H1 (cell line): ENCODE results near the gene TCERG1L. TPM values are rescaled to one million over a fixed set of nuclear protein-coding genes. Genes with fewer than 3 reads are reported as not detected.

ENCODE experiments used
- CTCF ChIA-PET: fragments of 300-600 bp; sonication (Branson Sonifier 250); formaldehyde crosslinking; loops from one replicate; lab custom pipeline; 2021; ENCODE audit not compliant: partially characterized antibody; lab: Charles Lee
- POLR2A ChIA-PET: fragments of 300-600 bp; sonication (Branson Sonifier 250); formaldehyde crosslinking; loops from one replicate; lab custom pipeline; 2021; ENCODE audit warnings: inconsistent platforms; ENCODE audit not compliant: partially characterized antibody; lab: Charles Lee
- DNase-seq, 2 experiments: peaks; one replicate each; pipeline versions ENCODE4 v3.0.0 to v3.0.0-alpha.2; 2010 to 2022; ENCODE audit warnings: low spot score in 2 of 2, low read depth in 1 of 2, mixed read lengths in 1 of 2
- FAIRE-seq: peaks from 2 replicates; lab custom pipeline; 2011; peaks lifted over from hg19 to GRCh38; lab: Jason Lieb, UNC
- H2AFZ ChIP-seq: 2 replicates; pipeline ENCODE4 v1.8.1; 2012; ENCODE audit warnings: low read length, inconsistent platforms
- H2AK5ac ChIP-seq: 2 replicates; pipeline ENCODE4 v1.6.1; 2013; ENCODE audit warnings: low read depth, low read length
- H2BK120ac ChIP-seq: replicated peaks from 2 replicates; pipeline ENCODE3; 2013; ENCODE audit warnings: low read depth, low read length, inconsistent platforms
- H2BK12ac ChIP-seq: 2 replicates; pipeline ENCODE4 v1.6.1; 2013; ENCODE audit warnings: low read depth, low read length
- H2BK15ac ChIP-seq: 2 replicates; pipeline ENCODE4 v1.6.1; 2013; ENCODE audit warnings: low read length
- H2BK20ac ChIP-seq: 2 replicates; pipeline ENCODE4 v1.6.1; 2013; ENCODE audit warnings: low read length
- H2BK5ac ChIP-seq: 2 replicates; pipeline ENCODE4 v1.6.1; 2013; ENCODE audit warnings: low read depth, low read length
- H3K14ac ChIP-seq: 2 replicates; pipeline ENCODE4 v1.6.1; 2013; ENCODE audit warnings: inconsistent platforms; ENCODE audit not compliant: insufficient read length
- H3K18ac ChIP-seq: 2 replicates; pipeline ENCODE4 v1.6.1; 2013; ENCODE audit warnings: low read length; ENCODE audit errors: extremely low read depth
- H3K23ac ChIP-seq: 2 replicates; pipeline ENCODE4 v1.6.1; 2013; ENCODE audit warnings: inconsistent platforms; ENCODE audit not compliant: insufficient read length
- H3K23me2 ChIP-seq: 2 replicates; pipeline ENCODE4 v1.6.1; 2013; ENCODE audit warnings: low read depth, low read length
- H3K27ac ChIP-seq: 2 replicates; pipeline ENCODE4 v1.6.1; 2011; ENCODE audit warnings: low read depth, low read length, inconsistent platforms
- H3K27me3 ChIP-seq, 4 experiments: replicated peaks in 1 of 4; 1 replicate in 1 of 4; 2 replicates in 3 of 4; pipeline versions ENCODE4 v1.6.1 to v1.8.1; 2011 to 2013; ENCODE audit warnings: low read length in 3 of 4, mild to moderate bottlenecking in 3 of 4, inconsistent platforms in 2 of 4, mixed read lengths in 2 of 4, moderate library complexity in 1 of 4; ENCODE audit not compliant: control insufficient read depth in 3 of 4, insufficient read depth in 3 of 4; ENCODE audit errors: extremely low read depth in 1 of 4
- H3K36me3 ChIP-seq, 4 experiments: 2 replicates each; pipeline versions ENCODE4 v1.6.1 to v1.8.1; 2011 to 2013; ENCODE audit warnings: mild to moderate bottlenecking in 4 of 4, low read length in 3 of 4, moderate library complexity in 2 of 4, control low read depth in 1 of 4, inconsistent platforms in 1 of 4; ENCODE audit not compliant: insufficient read depth in 4 of 4, control insufficient read depth in 2 of 4
- H3K4ac ChIP-seq: replicated peaks from 2 replicates; pipeline ENCODE3; 2013; ENCODE audit warnings: low read length, low read depth, mixed read lengths, inconsistent platforms; ENCODE audit not compliant: insufficient read length
- H3K4me1 ChIP-seq, 4 experiments: replicated peaks in 1 of 4; 1 replicate in 1 of 4; 2 replicates in 3 of 4; pipeline versions ENCODE4 v1.6.1 to v1.8.1; 2011 to 2013; ENCODE audit warnings: low read length in 3 of 4, inconsistent platforms in 2 of 4, mixed read lengths in 1 of 4; ENCODE audit not compliant: insufficient read depth in 4 of 4, control insufficient read depth in 3 of 4
- H3K4me2 ChIP-seq, 2 experiments: 2 replicates each; pipeline versions ENCODE4 v1.6.1 to v1.8.1; 2011 to 2013; ENCODE audit warnings: low read depth in 2 of 2, low read length in 2 of 2, control low read depth in 1 of 2, inconsistent platforms in 1 of 2, mild to moderate bottlenecking in 1 of 2; ENCODE audit not compliant: insufficient read depth in 1 of 2
- H3K4me3 ChIP-seq, 4 experiments: fragments of 200-600, 300-600 bp in 1 of 4; sonication (generic), shearing (Covaris generic), sonication (Bioruptor Twin) in 1 of 4; 2 replicates each; pipeline versions ENCODE4 v1.5.1 to v1.8.1; 2011 to 2016; ENCODE audit warnings: low read length in 4 of 4, low read depth in 3 of 4, control low read depth in 2 of 4, inconsistent platforms in 2 of 4, mild to moderate bottlenecking in 2 of 4, mixed read lengths in 1 of 4, moderate library complexity in 1 of 4; ENCODE audit not compliant: insufficient read depth in 2 of 4; ENCODE audit errors: extremely low read depth in 1 of 4
- H3K56ac ChIP-seq: replicated peaks from 2 replicates; pipeline ENCODE3; 2013; ENCODE audit warnings: low read depth, mild to moderate bottlenecking, mixed read lengths, low read length, inconsistent platforms; ENCODE audit not compliant: insufficient read length
- H3K79me1 ChIP-seq: 2 replicates; pipeline ENCODE4 v1.6.1; 2013; ENCODE audit warnings: low read depth, low read length, control low read depth
- H3K79me2 ChIP-seq, 2 experiments: 2 replicates each; pipeline versions ENCODE4 v1.6.1 to v1.8.1; 2012 to 2013; ENCODE audit warnings: low read length in 2 of 2, mild to moderate bottlenecking in 2 of 2, inconsistent platforms in 1 of 2; ENCODE audit not compliant: insufficient read depth in 2 of 2, control insufficient read depth in 1 of 2
- H3K9ac ChIP-seq, 4 experiments: replicated peaks in 1 of 4; 1 replicate in 1 of 4; 2 replicates in 3 of 4; pipeline versions ENCODE4 v1.6.1 to v1.8.1; 2011 to 2013; ENCODE audit warnings: low read depth in 3 of 4, low read length in 3 of 4, control low read depth in 2 of 4, mild to moderate bottlenecking in 2 of 4, moderate library complexity in 2 of 4, inconsistent platforms in 1 of 4; ENCODE audit errors: extremely low read depth in 1 of 4
- H3K9me3 ChIP-seq, 2 experiments: 2 replicates each; pipeline versions ENCODE4 v1.6.1 to v1.8.1; 2012 to 2013; ENCODE audit warnings: mild to moderate bottlenecking in 2 of 2, moderate library complexity in 2 of 2, control low read depth in 1 of 2, inconsistent platforms in 1 of 2, low read depth in 1 of 2, low read length in 1 of 2, mixed read lengths in 1 of 2; ENCODE audit not compliant: insufficient read depth in 2 of 2
- H4K20me1 ChIP-seq, 2 experiments: replicated peaks in 1 of 2; 2 replicates each; pipeline versions ENCODE3 to v1.8.1; 2011 to 2013; ENCODE audit warnings: inconsistent platforms in 2 of 2, low read length in 2 of 2, mild to moderate bottlenecking in 1 of 2; ENCODE audit not compliant: insufficient read depth in 2 of 2, control insufficient read depth in 1 of 2
- H4K5ac ChIP-seq: 2 replicates; pipeline ENCODE4 v1.6.1; 2013; ENCODE audit warnings: low read length, low read depth, mixed read lengths, inconsistent platforms; ENCODE audit not compliant: insufficient read length
- H4K8ac ChIP-seq: 2 replicates; pipeline ENCODE4 v1.8.0; 2013; ENCODE audit warnings: mild to moderate bottlenecking, moderate library complexity, low read length, inconsistent platforms; ENCODE audit not compliant: insufficient read depth; ENCODE audit errors: extremely low read depth
- H4K91ac ChIP-seq: replicated peaks from 2 replicates; pipeline ENCODE3; 2013; ENCODE audit warnings: low read length, mixed read lengths, inconsistent platforms; ENCODE audit not compliant: insufficient read length
- BRCA1 ChIP-seq: IDR thresholded peaks from 2 replicates; pipeline ENCODE4 v1.6.1; 2012; ENCODE audit warnings: low read depth, low read length, improper control_type of control experiment
- EP300 ChIP-seq, 2 experiments: IDR thresholded peaks; 1 replicate in 1 of 2; 2 replicates in 1 of 2; pipeline ENCODE4 v1.6.1; 2011 to 2012; ENCODE audit warnings: low read depth in 2 of 2, low read length in 2 of 2, mild to moderate bottlenecking in 2 of 2, borderline replicate concordance in 1 of 2, inconsistent platforms in 1 of 2, moderate library complexity in 1 of 2
- NRF1 ChIP-seq: IDR thresholded peaks from 2 replicates; pipeline ENCODE4 v1.6.1; 2011; ENCODE audit warnings: mild to moderate bottlenecking, low read depth, low read length, improper control_type of control experiment
- PHF8 ChIP-seq: fragments of 200-600 bp; sonication (generic); conservative IDR thresholded peaks from 2 replicates; pipeline ENCODE4 v1.7.1; 2012; ENCODE audit warnings: low read depth, mild to moderate bottlenecking, inconsistent platforms, low read length, moderate library complexity
- RBBP5 ChIP-seq: IDR thresholded peaks from 2 replicates; pipeline ENCODE4 v1.7.1; 2012; ENCODE audit warnings: low read depth, mild to moderate bottlenecking, inconsistent platforms, low read length, moderate library complexity, borderline replicate concordance
- RFX5 ChIP-seq: IDR thresholded peaks from 2 replicates; pipeline ENCODE4 v1.6.1; 2011; ENCODE audit warnings: low read depth, low read length, improper control_type of control experiment, borderline replicate concordance
- TEAD4 ChIP-seq: IDR thresholded peaks from 2 replicates; pipeline ENCODE4 v1.6.1; 2012; ENCODE audit warnings: low read depth, low read length, inconsistent platforms, mixed read lengths
- WGBS, 2 experiments: shearing (Covaris generic) in 1 of 2; methylation state at CpG; one replicate each; pipeline versions ENCODE4 v1.1.6 to v1.1.7; 2013 to 2015; ENCODE audit warnings: low lambda C conversion rate in 2 of 2, mixed read lengths in 2 of 2, inconsistent platforms in 1 of 2, low coverage in 1 of 2, missing lambda C conversion rate in 1 of 2; ENCODE audit not compliant: insufficient replicate concordance in 2 of 2, insufficient coverage in 1 of 2, insufficient read length in 1 of 2; ENCODE audit errors: extremely low coverage in 1 of 2, missing lambda C conversion rate in 1 of 2; 5-methylcytosine and 5-hydroxymethylcytosine counted together
- polyA plus RNA-seq, 7 experiments: library from polyadenylated mRNA; depleted of rRNA in 3 of 7; stranded (reverse) in 5 of 7; unstranded in 2 of 7; fragments of >200 nt in 5 of 7; fragments of 200-250 nt in 2 of 7; gene quantifications; 1 replicate in 5 of 7; 2 replicates in 1 of 7; 4 replicates in 1 of 7; pipeline versions ENCODE4 v1.2.1 to v1.2.3, GENCODE V29; 2011 to 2013; ENCODE audit warnings: missing spikeins in 2 of 7, mixed read lengths in 2 of 7
- total RNA-seq: library from RNA; stranded (reverse); fragmentation: NEBNext Ultra II Directional; extraction: Animal tissue kit (Norgen Biotek cat#: 25700); gene quantifications from 2 replicates; pipeline ENCODE4 v1.2.1, GENCODE V29; 2021

Gene TCERG1L
- total and polyA plus RNA-seq, 2 of the 8 experiments (the other 6 are each of a cell fraction or from before 2014, with no cell fraction given): 3.9 to 6.9 TPM

GRCh38 chr10:131244836-131245235, 66.7 kb downstream of the TCERG1L start:
- Histone ChIP-seq H2BK120ac (no peak overlapping the region), H3K27me3 (no peaks in the 10 kb centered on the region), H3K4me3 (no peak overlapping the region), H2BK5ac (no peak overlapping the region), H4K20me1 (peaks cover 0 to 3% of the 10 kb centered on the region in 2 experiments), H4K5ac (no peak overlapping the region), H3K4me2 (no peak overlapping the region), H3K14ac (no peak overlapping the region), H4K91ac (no peak overlapping the region), H3K18ac (no peak overlapping the region), H3K9ac (no peak overlapping the region), H3K23me2 (peaks cover 5% of the 10 kb centered on the region; the same call in 1 of the 2 replicates), H4K8ac (no peak overlapping the region), H3K56ac (no peak overlapping the region), H3K4ac (no peak overlapping the region), H3K79me1 (peaks cover 4% of the 10 kb centered on the region; the same call in 1 of the 2 replicates), H3K4me1 (no peaks in the 10 kb centered on the region; a peak in 1 of 7 replicates), H2AK5ac (no peak overlapping the region), H2BK20ac (no peak overlapping the region), H2BK12ac (no peak overlapping the region), H2BK15ac (no peak overlapping the region), H3K9me3 (no peaks in the 10 kb centered on the region), H2AFZ (no peak overlapping the region), H3K27ac (no peak overlapping the region), H3K36me3 (no peaks in the 10 kb centered on the region), H3K79me2 (no peaks in the 10 kb centered on the region), H3K23ac (no peak overlapping the region)
- ChIA-PET CTCF (interaction anchor here (0.6 to 1.6 kb wide), 8 partner anchors 9 to 290 kb away, joined by 3 to 6 read pairs (median 3); no protein-coding TSS in a partner anchor), POLR2A (no interaction called here)
- TF ChIP-seq EP300 (IDR thresholded peaks at IDR 0.05; ENCODE audit: borderline replicate concordance in 1 of 2, low read depth in 2 of 2, low read length in 2 of 2) (no peak), TEAD4 (no peak), PHF8 (no peak), BRCA1 (no peak), RFX5 (no peak), RBBP5 (no peak), NRF1 (no peak)
- DNase-seq: no peak
- FAIRE-seq: no peak
- WGBS, 2 experiments: 93% methylated on average over 1 of the region's 1 CpG; no CpG with 5 or more reads in 1 of the 2 experiments
